Tibial artery (tissue), 4 donors: Measurements from ENCODE around the gene ZC3H15.

Experiments
- DNase-seq, 2 donors: peaks; one replicate each; pipeline ENCODE4 v3.0.0-alpha.2; 2019
- H3K27ac ChIP-seq, 2 donors: fragments of 200-600 bp; sonication (generic) in 1 of 2; 1 replicate in 1 of 2; 2 replicates in 1 of 2; pipeline ENCODE4 v1.5.1; 2018 to 2019; ENCODE audit warnings: mild to moderate bottlenecking in 1 of 2
- H3K27me3 ChIP-seq, 2 donors: fragments of 200-600 bp; sonication (generic) in 1 of 2; one replicate each; pipeline versions ENCODE4 v1.5.1 to v1.6.0; 2016 to 2019
- H3K36me3 ChIP-seq, 3 donors: fragments of 200-600 bp; sonication (generic) in 2 of 3; one replicate each; pipeline ENCODE4 v1.5.1; 2016 to 2019; ENCODE audit warnings: mild to moderate bottlenecking in 2 of 3
- H3K4me1 ChIP-seq, 4 donors: fragments of 200-600 bp; sonication (generic) in 2 of 4; 1 replicate in 3 of 4; 2 replicates in 1 of 4; pipeline ENCODE4 v1.5.1; 2016 to 2019
- H3K4me3 ChIP-seq, 2 donors: fragments of 200-600 bp; sonication (generic) in 1 of 2; 1 replicate in 1 of 2; 2 replicates in 1 of 2; pipeline ENCODE4 v1.5.1; 2018 to 2019; ENCODE audit warnings: mild to moderate bottlenecking in 2 of 2
- H3K9me3 ChIP-seq, 3 donors: fragments of 200-600 bp; sonication (generic) in 1 of 3; one replicate each; pipeline ENCODE4 v1.5.1; 2016 to 2019
- intact Hi-C: fragments of 100-400 bp; cut with DNase I; formaldehyde crosslinking; loops from one replicate; pipeline ENCODE4 v1.15.0; 2023; ENCODE audit warnings: low total_unique reads
- TF ChIP-seq, protein P1 (sequence below), 2 experiments: fragments of 200-600 bp in 1 of 2; fragments of 450-650 bp in 1 of 2; IDR thresholded peaks; one replicate each; pipeline ENCODE4 v1.5.1; 2017 to 2019; ENCODE audit warnings: antibody characterized with exemption in 2 of 2, mild to moderate bottlenecking in 1 of 2, moderate library complexity in 1 of 2

ZC3H15 gene

GRCh38 chr2:186523791-186524190, 37.7 kb downstream of the ZC3H15 start:
- TF ChIP-seq, protein P1, sequence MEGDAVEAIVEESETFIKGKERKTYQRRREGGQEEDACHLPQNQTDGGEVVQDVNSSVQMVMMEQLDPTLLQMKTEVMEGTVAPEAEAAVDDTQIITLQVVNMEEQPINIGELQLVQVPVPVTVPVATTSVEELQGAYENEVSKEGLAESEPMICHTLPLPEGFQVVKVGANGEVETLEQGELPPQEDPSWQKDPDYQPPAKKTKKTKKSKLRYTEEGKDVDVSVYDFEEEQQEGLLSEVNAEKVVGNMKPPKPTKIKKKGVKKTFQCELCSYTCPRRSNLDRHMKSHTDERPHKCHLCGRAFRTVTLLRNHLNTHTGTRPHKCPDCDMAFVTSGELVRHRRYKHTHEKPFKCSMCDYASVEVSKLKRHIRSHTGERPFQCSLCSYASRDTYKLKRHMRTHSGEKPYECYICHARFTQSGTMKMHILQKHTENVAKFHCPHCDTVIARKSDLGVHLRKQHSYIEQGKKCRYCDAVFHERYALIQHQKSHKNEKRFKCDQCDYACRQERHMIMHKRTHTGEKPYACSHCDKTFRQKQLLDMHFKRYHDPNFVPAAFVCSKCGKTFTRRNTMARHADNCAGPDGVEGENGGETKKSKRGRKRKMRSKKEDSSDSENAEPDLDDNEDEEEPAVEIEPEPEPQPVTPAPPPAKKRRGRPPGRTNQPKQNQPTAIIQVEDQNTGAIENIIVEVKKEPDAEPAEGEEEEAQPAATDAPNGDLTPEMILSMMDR (IDR thresholded peaks at IDR 0.05), result no peak
- no peak for DNase-seq
- Histone ChIP-seq H3K27ac (no peak overlapping the region), H3K27me3 (no peaks in the 10 kb centered on the region), H3K9me3 (no peaks in the 10 kb centered on the region), H3K4me1 (no peaks in the 10 kb centered on the region), H3K4me3 (no peak overlapping the region), H3K36me3 (peaks cover 7 to 19% (median 15%) of the 10 kb centered on the region in 3 donors)
- intact Hi-C loops, result no loop called here

- TF ChIP-seq, protein P1 (IDR thresholded peaks at IDR 0.05), result no peak
- H3K27ac ChIP-seq, result no peak overlapping the region
- H3K4me3 ChIP-seq, result no peak overlapping the region
- H3K4me1 ChIP-seq, result no peaks in the 10 kb centered on the region
- peaks cover 0 to 10% (median 6%) of the 10 kb centered on the region in 3 donors for H3K36me3 ChIP-seq
- H3K9me3 ChIP-seq, result no peaks in the 10 kb centered on the region
- H3K27me3 ChIP-seq, result no peaks in the 10 kb centered on the region
- intact Hi-C loops, result no loop called here
- no peak for DNase-seq
These were observed 40.2 kb downstream of the ZC3H15 start for GRCh38 chr2:186526281-186526680.

DNA sequence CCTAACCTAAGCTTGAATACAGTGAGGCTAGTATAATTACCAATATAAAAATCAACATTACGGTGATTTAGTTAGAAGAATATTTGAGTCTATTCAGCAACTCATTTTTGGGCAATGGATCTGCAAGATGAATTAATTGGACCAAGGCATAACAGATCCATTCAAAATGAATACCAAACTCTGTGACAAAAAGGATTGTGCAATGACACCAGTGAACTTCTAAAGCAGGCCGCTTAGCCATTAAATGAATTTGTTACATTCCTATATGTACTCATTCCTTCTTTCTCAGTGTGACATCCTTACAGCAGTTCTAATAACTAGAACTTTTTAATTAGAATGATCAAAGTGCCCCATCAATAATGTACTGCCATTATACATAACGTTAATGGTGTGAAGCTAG, 44.3 kb downstream of the ZC3H15 start:
- H3K4me1 ChIP-seq, result peaks cover 0 to 4% (median 0%) of the 10 kb centered on the region in 4 donors
- TF ChIP-seq, protein P1 (IDR thresholded peaks at IDR 0.05), result no peak
- H3K4me3 ChIP-seq, result no peak overlapping the region
- no peak overlapping the region for H3K27ac ChIP-seq
- no peak for DNase-seq
- H3K27me3 ChIP-seq, result no peaks in the 10 kb centered on the region
- no peaks in the 10 kb centered on the region for H3K36me3 ChIP-seq
- no peaks in the 10 kb centered on the region for H3K9me3 ChIP-seq
- intact Hi-C loops, result no loop called here

DNA sequence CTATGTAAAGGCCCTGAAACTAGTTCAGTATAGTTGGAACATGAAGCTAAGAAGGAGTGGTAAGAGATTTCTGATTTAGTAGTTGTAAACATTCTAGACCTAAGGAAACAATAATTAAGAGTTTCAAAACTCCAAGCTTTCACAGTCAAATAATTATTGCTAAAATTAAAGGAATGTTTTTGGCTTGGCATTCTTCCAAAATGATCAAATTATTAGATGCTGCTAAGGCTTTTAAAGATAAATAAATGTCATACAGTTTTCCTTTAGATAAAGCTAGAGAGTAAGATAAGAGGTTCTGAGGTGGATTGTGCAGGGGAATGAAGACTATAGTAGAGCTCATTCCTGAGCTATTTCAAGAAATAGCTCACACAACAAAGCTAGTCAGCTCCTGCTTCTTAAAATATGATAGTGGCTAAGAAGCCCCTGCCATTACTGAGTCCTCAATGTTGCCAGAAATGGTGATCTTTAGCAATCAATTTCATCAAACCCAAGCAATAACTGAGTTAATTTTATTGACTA, 45.3 kb downstream of the ZC3H15 start:
- TF ChIP-seq, protein P1 (IDR thresholded peaks at IDR 0.05), result no peak
- Histone ChIP-seq H3K27me3 (no peaks in the 10 kb centered on the region), H3K36me3 (no peaks in the 10 kb centered on the region), H3K27ac (no peak overlapping the region), H3K4me3 (no peak overlapping the region), H3K9me3 (no peaks in the 10 kb centered on the region), H3K4me1 (peaks cover 0 to 4% (median 0%) of the 10 kb centered on the region in 4 donors)
- intact Hi-C loops, result no loop called here
- no peak for DNase-seq

- TF ChIP-seq, protein P1 (IDR thresholded peaks at IDR 0.05), result no peak
- H3K27me3 ChIP-seq, result no peaks in the 10 kb centered on the region
- H3K9me3 ChIP-seq, result no peaks in the 10 kb centered on the region
- DNase-seq, result no peak
- H3K36me3 ChIP-seq, result no peaks in the 10 kb centered on the region
- intact Hi-C loops, result no loop called here
- H3K27ac ChIP-seq, result no peak overlapping the region
- H3K4me1 ChIP-seq, result peaks cover 0 to 4% (median 0%) of the 10 kb centered on the region in 4 donors
- no peak overlapping the region for H3K4me3 ChIP-seq
These were observed 46.8 kb downstream of the ZC3H15 start for GRCh38 chr2:186532891-186533290.

- Histone ChIP-seq H3K4me3 (no peak overlapping the region), H3K36me3 (no peaks in the 10 kb centered on the region), H3K4me1 (peaks cover 0 to 4% (median 0%) of the 10 kb centered on the region in 4 donors), H3K27ac (no peak overlapping the region), H3K27me3 (no peaks in the 10 kb centered on the region), H3K9me3 (no peaks in the 10 kb centered on the region)
- DNase-seq, result no peak
- TF ChIP-seq, protein P1 (IDR thresholded peaks at IDR 0.05), result no peak
- intact Hi-C loops, result no loop called here
These were observed 47.7 kb downstream of the ZC3H15 start for GRCh38 chr2:186533717-186534116.
